H9 (cell line): ENCODE data around the gene HOXA4. TPM values are rescaled to one million over a fixed set of nuclear protein-coding genes. Genes with fewer than 3 reads are reported as not detected.

Source experiments
- DNase-seq: peaks from one replicate; pipeline ENCODE4 v3.0.0-alpha.2; 2017
- H2AFZ ChIP-seq: one replicate; pipeline ENCODE4 v1.6.1; 2013; ENCODE audit warnings: mild to moderate bottlenecking, low read length, control low read depth, moderate library complexity
- H2AK5ac ChIP-seq: 2 replicates; pipeline ENCODE4 v1.6.1; 2013; ENCODE audit warnings: low read length, control low read depth, mixed read lengths; ENCODE audit not compliant: insufficient read length
- H2BK120ac ChIP-seq: one replicate; pipeline ENCODE4 v1.6.1; 2013; ENCODE audit warnings: low read depth, mild to moderate bottlenecking, low read length, control low read depth, inconsistent platforms; ENCODE audit not compliant: poor library complexity, severe bottlenecking
- H2BK12ac ChIP-seq: 2 replicates; pipeline ENCODE4 v1.6.1; 2013; ENCODE audit warnings: low read length, control low read depth, mixed read lengths, low read depth; ENCODE audit not compliant: insufficient read length
- H2BK15ac ChIP-seq: 2 replicates; pipeline ENCODE4 v1.6.1; 2013; ENCODE audit warnings: low read depth, low read length, control low read depth
- H2BK20ac ChIP-seq: one replicate; pipeline ENCODE4 v1.6.1; 2013; ENCODE audit warnings: low read depth, mild to moderate bottlenecking, low read length, control low read depth, inconsistent platforms; ENCODE audit not compliant: poor library complexity, severe bottlenecking
- H2BK5ac ChIP-seq: 2 replicates; pipeline ENCODE4 v1.6.1; 2013; ENCODE audit warnings: low read length, control low read depth, mixed read lengths; ENCODE audit not compliant: insufficient read length
- H3K14ac ChIP-seq: 2 replicates; pipeline ENCODE4 v1.6.1; 2013; ENCODE audit warnings: low read length, control low read depth; ENCODE audit not compliant: insufficient read depth
- H3K18ac ChIP-seq: 2 replicates; pipeline ENCODE4 v1.6.1; 2013; ENCODE audit warnings: low read depth, mild to moderate bottlenecking, mixed read lengths, low read length, control low read depth; ENCODE audit not compliant: insufficient read length
- H3K23ac ChIP-seq: 2 replicates; pipeline ENCODE4 v1.6.1; 2013; ENCODE audit warnings: low read length, control low read depth, mixed read lengths, low read depth; ENCODE audit not compliant: insufficient read length
- H3K23me2 ChIP-seq: 2 replicates; pipeline ENCODE4 v1.6.1; 2013; ENCODE audit warnings: low read depth, mild to moderate bottlenecking, mixed read lengths, low read length, control low read depth; ENCODE audit not compliant: insufficient read length, poor library complexity, severe bottlenecking
- H3K27ac ChIP-seq: 2 replicates; pipeline ENCODE4 v1.5.1; 2013; ENCODE audit warnings: low read length, control low read depth, mixed read lengths, low read depth; ENCODE audit not compliant: insufficient read length
- H3K27me3 ChIP-seq: 2 replicates; pipeline ENCODE4 v1.6.1; 2013; ENCODE audit warnings: low read length, control low read depth, inconsistent platforms; ENCODE audit not compliant: insufficient read depth
- H3K4ac ChIP-seq: 2 replicates; pipeline ENCODE4 v1.6.1; 2013; ENCODE audit warnings: low read depth, mild to moderate bottlenecking, control low read depth, inconsistent platforms, low read length, moderate library complexity
- H3K4me1 ChIP-seq: 2 replicates; pipeline ENCODE4 v1.6.1; 2013; ENCODE audit warnings: low read length, control low read depth, inconsistent platforms; ENCODE audit not compliant: insufficient read depth
- H3K4me2 ChIP-seq: 2 replicates; pipeline ENCODE4 v1.6.1; 2013; ENCODE audit warnings: low read length, control low read depth, mixed read lengths; ENCODE audit not compliant: insufficient read length, insufficient read depth
- H3K56ac ChIP-seq: 2 replicates; pipeline ENCODE4 v1.6.1; 2013; ENCODE audit warnings: low read depth, mild to moderate bottlenecking, mixed read lengths, low read length, control low read depth; ENCODE audit not compliant: insufficient read length
- H3K79me1 ChIP-seq: 2 replicates; pipeline ENCODE4 v1.6.1; 2013; ENCODE audit warnings: low read depth, mild to moderate bottlenecking, moderate library complexity, low read length, control low read depth, inconsistent platforms; ENCODE audit not compliant: insufficient read depth, poor library complexity, severe bottlenecking
- H3K79me2 ChIP-seq: 2 replicates; pipeline ENCODE4 v1.6.1; 2013; ENCODE audit warnings: low read length, control low read depth, inconsistent platforms; ENCODE audit not compliant: insufficient read depth
- H3K9ac ChIP-seq: 2 replicates; pipeline ENCODE4 v1.6.1; 2013; ENCODE audit warnings: low read length, control low read depth, mixed read lengths; ENCODE audit not compliant: insufficient read length; ENCODE audit errors: extremely low read depth
- H3K9me3 ChIP-seq: one replicate; pipeline ENCODE4 v1.6.1; 2013; ENCODE audit warnings: low read depth, low read length, inconsistent platforms; ENCODE audit not compliant: control insufficient read depth
- H3T11ph ChIP-seq: one replicate; pipeline ENCODE4 v1.6.1; 2013; ENCODE audit warnings: mild to moderate bottlenecking, low read length, control low read depth, inconsistent platforms
- H4K20me1 ChIP-seq: one replicate; pipeline ENCODE4 v1.6.1; 2013; ENCODE audit not compliant: control insufficient read depth, insufficient read length, insufficient read depth
- H4K5ac ChIP-seq: 2 replicates; pipeline ENCODE4 v1.6.1; 2013; ENCODE audit warnings: low read depth, mild to moderate bottlenecking, mixed read lengths, low read length, control low read depth; ENCODE audit not compliant: insufficient read length
- H4K8ac ChIP-seq: replicated peaks from 2 replicates; pipeline ENCODE4 v1.6.1; 2013; ENCODE audit warnings: low read length, control low read depth, mixed read lengths, low read depth; ENCODE audit not compliant: insufficient read length
- H4K91ac ChIP-seq: 2 replicates; pipeline ENCODE4 v1.6.1; 2013; ENCODE audit warnings: low read depth, mild to moderate bottlenecking, moderate library complexity, mixed read lengths, low read length, control low read depth; ENCODE audit not compliant: insufficient read length
- H3K27ac Mint-ChIP-seq, 3 experiments: 2 replicates in 2 of 3; 3 replicates in 1 of 3; pipeline ENCODE4 v1.8.0; 2020 to 2021; ENCODE audit warnings: mixed read lengths in 3 of 3, mild to moderate bottlenecking in 1 of 3, moderate library complexity in 1 of 3
- H3K27me3 Mint-ChIP-seq: 2 replicates; pipeline ENCODE4 v1.8.0; 2021; ENCODE audit warnings: low read depth, mild to moderate bottlenecking, moderate library complexity, mixed read lengths
- H3K36me3 Mint-ChIP-seq, 3 experiments: 2 replicates in 2 of 3; 3 replicates in 1 of 3; pipeline ENCODE4 v1.8.0; 2020 to 2021; ENCODE audit warnings: low read depth in 3 of 3, mixed read lengths in 3 of 3; ENCODE audit not compliant: insufficient read depth in 1 of 3
- H3K4me1 Mint-ChIP-seq, 2 experiments: 2 replicates each; pipeline ENCODE4 v1.8.0; 2020; ENCODE audit warnings: mixed read lengths in 2 of 2
- H3K4me3 Mint-ChIP-seq, 2 experiments: 2 replicates in 1 of 2; 3 replicates in 1 of 2; pipeline ENCODE4 v1.8.0; 2020 to 2021; ENCODE audit warnings: mild to moderate bottlenecking in 2 of 2, mixed read lengths in 2 of 2, moderate library complexity in 1 of 2
- H3K9me3 Mint-ChIP-seq, 2 experiments: 2 replicates in 1 of 2; 3 replicates in 1 of 2; pipeline ENCODE4 v1.8.0; 2020; ENCODE audit warnings: mild to moderate bottlenecking in 2 of 2, mixed read lengths in 2 of 2, moderate library complexity in 1 of 2
- CTCF ChIP-seq: fragments of 200-600 bp; sonication (generic); conservative IDR thresholded peaks from 3 replicates; pipeline ENCODE4 v1.8.0; 2021; ENCODE audit warnings: antibody characterized with exemption, mild to moderate bottlenecking
- WGBS: extraction: QIAGEN DNeasy Blood & Tissue Kit; methylation state at CpG from one replicate; pipeline ENCODE4 v1.1.7; 2013; ENCODE audit warnings: missing lambda C conversion rate, low lambda C conversion rate, mixed read lengths; ENCODE audit not compliant: insufficient read length; ENCODE audit errors: extremely low coverage; 5-methylcytosine and 5-hydroxymethylcytosine counted together
- total RNA-seq: library from RNA; stranded (reverse); gene quantifications from 2 replicates; pipeline ENCODE4 v1.2.1, GENCODE V29; 2021

Gene HOXA4
- total RNA-seq, 1 experiment from 2014 or later: not detected

DNA sequence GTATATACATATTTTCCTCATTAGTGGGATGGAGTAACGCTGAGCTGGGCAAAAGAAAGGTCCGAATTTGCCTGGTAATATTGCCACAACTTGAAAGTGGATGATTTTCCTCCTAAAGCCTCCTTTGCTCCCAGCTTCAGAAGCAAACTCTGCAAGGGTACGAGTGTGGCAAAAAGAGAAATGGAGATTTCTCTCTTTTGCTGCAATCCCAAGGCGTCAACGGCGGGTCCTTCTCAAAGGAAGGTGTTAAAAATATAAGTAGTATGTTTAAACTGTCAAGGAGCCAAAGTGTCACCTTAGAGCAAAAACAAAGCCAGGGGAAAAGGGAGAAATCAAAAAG, 15.7 kb downstream of the HOXA4 start:
- Histone ChIP-seq H2BK120ac (no peak overlapping the region), H3K23me2 (peaks cover 3% of the 10 kb centered on the region), H3K14ac (no peak overlapping the region), H4K20me1 (no peaks in the 10 kb centered on the region), H2BK20ac (no peak overlapping the region), H4K5ac (no peak overlapping the region), H3K79me1 (no peaks in the 10 kb centered on the region), H3K23ac (no peak overlapping the region), H2AK5ac (no peak overlapping the region), H4K8ac (no peak overlapping the region), H2BK15ac (no peak overlapping the region), H3K4me1 (no peaks in the 10 kb centered on the region), H3K27ac (no peak overlapping the region), H3K9ac (no peak overlapping the region), H3K79me2 (no peaks in the 10 kb centered on the region), H2BK12ac (no peak overlapping the region), H3K9me3 (no peaks in the 10 kb centered on the region), H3K4ac (no peak overlapping the region), H3K56ac (no peak overlapping the region), H3K18ac (no peak overlapping the region), H3T11ph (no peak overlapping the region), H4K91ac (no peak overlapping the region), H3K27me3 (peaks cover 96% of the 10 kb centered on the region), H2AFZ (no peak overlapping the region), H3K4me2 (no peak overlapping the region), H2BK5ac (no peak overlapping the region)
- DNase-seq: no peak
- WGBS: no CpG with 5 or more reads among the region's 6 CpGs
- Mint-ChIP-seq H3K4me3 (no peak overlapping the region), H3K4me1 (peaks cover 8 to 19% of the 10 kb centered on the region in 2 experiments; a peak in 3 of 4 replicates), H3K27me3 (peaks cover 98% of the 10 kb centered on the region), H3K9me3 (peaks cover 0 to 5% of the 10 kb centered on the region in 2 experiments; a peak in 3 of 5 replicates), H3K27ac (no peak overlapping the region), H3K36me3 (peaks cover 0 to 5% (median 0%) of the 10 kb centered on the region in 3 experiments; a peak in 1 of 7 replicates)
- no peak for TF ChIP-seq CTCF
